HL-60 (cell line): Measurements from ENCODE around the gene HYCC1.

Source experiments
- POLR2AphosphoS5 ChIP-seq: IDR thresholded peaks from 2 replicates; pipeline ENCODE4 v1.6.1; 2012; ENCODE audit warnings: low read depth
- SPI1 ChIP-seq: IDR thresholded peaks from 2 replicates; pipeline ENCODE4 v1.6.1; 2012; ENCODE audit warnings: low read depth, mild to moderate bottlenecking, borderline replicate concordance
- TF ChIP-seq, protein P1 (sequence below): IDR thresholded peaks from one replicate; pipeline ENCODE4 v1.5.1; 2011; ENCODE audit warnings: low read length, control low read depth, inconsistent platforms; ENCODE audit not compliant: insufficient read depth
- TF ChIP-seq, protein P2 (sequence below): IDR thresholded peaks from 2 replicates; pipeline ENCODE4 v1.6.1; 2012; ENCODE audit warnings: low read depth; ENCODE audit not compliant: insufficient replicate concordance

DNA sequence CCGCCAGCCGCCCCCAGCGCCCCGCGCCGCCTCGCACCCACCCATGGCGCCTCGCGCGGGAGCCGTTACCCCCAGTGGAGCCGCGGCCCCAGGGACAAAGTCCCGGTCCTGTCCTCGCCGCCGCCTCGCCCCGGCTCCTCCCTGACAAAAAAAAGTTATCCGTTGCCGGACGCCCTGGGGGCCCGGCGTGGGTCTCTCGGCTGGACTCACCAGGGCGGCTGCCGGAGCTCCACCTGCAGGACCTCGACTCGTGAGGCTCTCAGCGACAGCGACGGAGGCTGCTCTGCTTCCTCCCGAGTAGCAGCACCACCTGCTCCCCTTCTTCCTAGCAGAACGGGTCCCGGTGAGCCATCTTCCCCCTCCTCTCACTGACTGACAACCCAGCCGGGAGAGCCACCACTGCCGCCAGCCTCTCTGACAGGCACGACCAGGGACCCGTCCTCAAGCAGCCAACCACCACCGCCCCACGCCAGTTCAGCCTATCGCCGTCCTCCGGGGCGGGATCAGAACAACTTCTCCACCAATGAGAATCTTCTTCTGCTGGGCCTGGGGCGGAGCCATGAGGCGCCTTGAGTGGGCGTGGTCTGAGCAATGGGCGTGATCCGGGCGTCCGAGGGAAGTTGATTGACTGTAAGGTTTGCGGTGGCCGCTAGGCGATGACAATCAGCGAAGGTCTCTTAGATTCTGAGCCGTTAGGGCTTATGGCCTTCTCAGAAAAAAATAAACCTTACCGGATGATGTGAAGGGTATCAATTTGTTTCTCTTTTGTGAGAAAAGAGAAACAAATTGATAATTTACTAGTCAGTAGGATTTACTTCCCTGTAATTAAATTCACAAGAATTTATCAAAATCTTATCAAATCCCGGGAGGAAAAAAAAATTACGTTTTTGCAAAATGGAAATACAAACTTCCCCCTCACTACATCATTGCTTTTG lies at the start of gene HYCC1:
- TF ChIP-seq, protein P1, sequence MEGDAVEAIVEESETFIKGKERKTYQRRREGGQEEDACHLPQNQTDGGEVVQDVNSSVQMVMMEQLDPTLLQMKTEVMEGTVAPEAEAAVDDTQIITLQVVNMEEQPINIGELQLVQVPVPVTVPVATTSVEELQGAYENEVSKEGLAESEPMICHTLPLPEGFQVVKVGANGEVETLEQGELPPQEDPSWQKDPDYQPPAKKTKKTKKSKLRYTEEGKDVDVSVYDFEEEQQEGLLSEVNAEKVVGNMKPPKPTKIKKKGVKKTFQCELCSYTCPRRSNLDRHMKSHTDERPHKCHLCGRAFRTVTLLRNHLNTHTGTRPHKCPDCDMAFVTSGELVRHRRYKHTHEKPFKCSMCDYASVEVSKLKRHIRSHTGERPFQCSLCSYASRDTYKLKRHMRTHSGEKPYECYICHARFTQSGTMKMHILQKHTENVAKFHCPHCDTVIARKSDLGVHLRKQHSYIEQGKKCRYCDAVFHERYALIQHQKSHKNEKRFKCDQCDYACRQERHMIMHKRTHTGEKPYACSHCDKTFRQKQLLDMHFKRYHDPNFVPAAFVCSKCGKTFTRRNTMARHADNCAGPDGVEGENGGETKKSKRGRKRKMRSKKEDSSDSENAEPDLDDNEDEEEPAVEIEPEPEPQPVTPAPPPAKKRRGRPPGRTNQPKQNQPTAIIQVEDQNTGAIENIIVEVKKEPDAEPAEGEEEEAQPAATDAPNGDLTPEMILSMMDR: peak; percentile 42
- TF ChIP-seq POLR2AphosphoS5 (peak; percentile 94), SPI1 (no peak; the same call in 1 of the 2 replicates)
- TF ChIP-seq, protein P2, sequence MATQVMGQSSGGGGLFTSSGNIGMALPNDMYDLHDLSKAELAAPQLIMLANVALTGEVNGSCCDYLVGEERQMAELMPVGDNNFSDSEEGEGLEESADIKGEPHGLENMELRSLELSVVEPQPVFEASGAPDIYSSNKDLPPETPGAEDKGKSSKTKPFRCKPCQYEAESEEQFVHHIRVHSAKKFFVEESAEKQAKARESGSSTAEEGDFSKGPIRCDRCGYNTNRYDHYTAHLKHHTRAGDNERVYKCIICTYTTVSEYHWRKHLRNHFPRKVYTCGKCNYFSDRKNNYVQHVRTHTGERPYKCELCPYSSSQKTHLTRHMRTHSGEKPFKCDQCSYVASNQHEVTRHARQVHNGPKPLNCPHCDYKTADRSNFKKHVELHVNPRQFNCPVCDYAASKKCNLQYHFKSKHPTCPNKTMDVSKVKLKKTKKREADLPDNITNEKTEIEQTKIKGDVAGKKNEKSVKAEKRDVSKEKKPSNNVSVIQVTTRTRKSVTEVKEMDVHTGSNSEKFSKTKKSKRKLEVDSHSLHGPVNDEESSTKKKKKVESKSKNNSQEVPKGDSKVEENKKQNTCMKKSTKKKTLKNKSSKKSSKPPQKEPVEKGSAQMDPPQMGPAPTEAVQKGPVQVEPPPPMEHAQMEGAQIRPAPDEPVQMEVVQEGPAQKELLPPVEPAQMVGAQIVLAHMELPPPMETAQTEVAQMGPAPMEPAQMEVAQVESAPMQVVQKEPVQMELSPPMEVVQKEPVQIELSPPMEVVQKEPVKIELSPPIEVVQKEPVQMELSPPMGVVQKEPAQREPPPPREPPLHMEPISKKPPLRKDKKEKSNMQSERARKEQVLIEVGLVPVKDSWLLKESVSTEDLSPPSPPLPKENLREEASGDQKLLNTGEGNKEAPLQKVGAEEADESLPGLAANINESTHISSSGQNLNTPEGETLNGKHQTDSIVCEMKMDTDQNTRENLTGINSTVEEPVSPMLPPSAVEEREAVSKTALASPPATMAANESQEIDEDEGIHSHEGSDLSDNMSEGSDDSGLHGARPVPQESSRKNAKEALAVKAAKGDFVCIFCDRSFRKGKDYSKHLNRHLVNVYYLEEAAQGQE: peak; percentile 68
